Natural killer cell (primary cell): Measurements from ENCODE around the gene NPC1. TPM values are rescaled to one million over a fixed set of nuclear protein-coding genes. Genes with fewer than 3 reads are reported as not detected.

Experiments
- ATAC-seq, 3 donors: fragments of 150-1000 bp in 2 of 3; fragments of 200-7000 bp in 1 of 3; cut with Tn5 transposase; 1 replicate in 1 of 3; 2 replicates in 2 of 3; pipeline ENCODE4 v1.10.0; 2021; ENCODE audit warnings: mild to moderate bottlenecking in 2 of 3, moderate library complexity in 2 of 3
- DNase-seq, 2 donors: peaks; one replicate each; pipeline versions ENCODE4 v3.0.0 to v3.0.0-alpha.2; 2013 to 2021; ENCODE audit warnings: mixed read lengths in 1 of 2
- H3K27ac ChIP-seq: one replicate; pipeline ENCODE4 v1.5.1; 2013; ENCODE audit warnings: mild to moderate bottlenecking, low read length
- H3K27me3 ChIP-seq: one replicate; pipeline ENCODE4 v1.6.1; 2013; ENCODE audit warnings: low read length; ENCODE audit not compliant: control insufficient read depth, insufficient read depth
- H3K36me3 ChIP-seq: one replicate; pipeline ENCODE4 v1.6.1; 2013; ENCODE audit warnings: low read length; ENCODE audit not compliant: control insufficient read depth, insufficient read depth
- H3K4me1 ChIP-seq: one replicate; pipeline ENCODE4 v1.6.1; 2013; ENCODE audit warnings: low read length; ENCODE audit not compliant: control insufficient read depth, insufficient read depth
- H3K4me3 ChIP-seq: one replicate; pipeline ENCODE4 v1.5.1; 2013; ENCODE audit warnings: low read length
- H3K9me3 ChIP-seq: one replicate; pipeline ENCODE4 v1.6.1; 2013; ENCODE audit warnings: low read length; ENCODE audit not compliant: control insufficient read depth, insufficient read depth
- H3K27ac Mint-ChIP-seq, 2 donors: one replicate each; pipeline ENCODE4 v1.8.0; 2022; ENCODE audit warnings: mild to moderate bottlenecking in 2 of 2, mixed read lengths in 2 of 2, moderate library complexity in 1 of 2
- H3K27me3 Mint-ChIP-seq, 2 donors: one replicate each; pipeline ENCODE4 v1.8.0; 2022; ENCODE audit warnings: low read depth in 2 of 2, mixed read lengths in 2 of 2
- H3K36me3 Mint-ChIP-seq: one replicate; pipeline ENCODE4 v1.8.0; 2022; ENCODE audit warnings: mixed read lengths
- H3K4me1 Mint-ChIP-seq, 2 donors: one replicate each; pipeline ENCODE4 v1.8.0; 2022; ENCODE audit warnings: mixed read lengths in 2 of 2
- H3K4me3 Mint-ChIP-seq: one replicate; pipeline ENCODE4 v1.8.0; 2022; ENCODE audit warnings: mild to moderate bottlenecking, moderate library complexity, mixed read lengths
- H3K9me3 Mint-ChIP-seq, 2 donors: one replicate each; pipeline ENCODE4 v1.8.0; 2022; ENCODE audit warnings: mixed read lengths in 2 of 2
- CTCF ChIP-seq: fragments of 200-600 bp; IDR thresholded peaks from one replicate; pipeline ENCODE4 v1.8.0; 2022; ENCODE audit warnings: antibody characterized with exemption
- WGBS: methylation state at CpG from one replicate; pipeline ENCODE4 v1.1.7; 2013; ENCODE audit warnings: missing lambda C conversion rate; ENCODE audit not compliant: insufficient coverage; 5-methylcytosine and 5-hydroxymethylcytosine counted together
- intact Hi-C: fragments of 100-400 bp; cut with micrococcal nuclease; formaldehyde crosslinking; loops from one replicate; pipeline ENCODE4 v1.14.2; 2022
- total RNA-seq, 4 donors: library from RNA; stranded (reverse); fragments of 120-200 nt in 1 of 4; gene quantifications; one replicate each; pipeline versions ENCODE4 v1.2.3 to v1.2.4, GENCODE V29; 2013 to 2022

The NPC1 gene
- total RNA-seq, 3 donors from 2014 or later (not counting 1 experiment from before 2014, with no cell fraction given), result 143 to 203 (median 173) TPM

- peaks cover 32 to 34% of the 10 kb centered on the region in 2 donors for H3K4me1 Mint-ChIP-seq
- H3K4me1 ChIP-seq, result peaks cover 33% of the 10 kb centered on the region
Measured at GRCh38 chr18:23499291-23499781, 87.0 kb downstream of the NPC1 start.

DNA sequence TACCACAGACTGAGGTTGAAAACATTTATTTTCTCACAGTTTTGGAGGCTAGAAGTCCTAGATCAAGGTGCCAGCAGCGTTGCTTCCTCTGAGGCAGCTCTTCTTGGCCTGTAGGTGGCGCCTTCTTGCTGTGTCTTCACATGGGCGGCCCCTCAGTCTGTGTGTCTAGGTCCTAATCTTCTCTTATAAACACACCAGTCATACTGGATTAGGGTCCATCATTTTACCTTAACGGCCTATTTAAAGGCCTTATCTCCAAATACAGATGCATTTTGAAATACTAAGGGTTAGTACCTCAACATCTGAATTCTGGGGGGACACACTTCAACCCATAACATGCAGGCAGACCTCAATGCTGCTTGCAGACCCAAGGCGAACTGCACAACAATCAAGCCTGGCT is 87.4 kb downstream of the NPC1 start:
- Mint-ChIP-seq H3K36me3 (no peaks in the 10 kb centered on the region), H3K9me3 (no peaks in the 10 kb centered on the region), H3K4me1 (peaks cover 28 to 29% of the 10 kb centered on the region in 2 donors), H3K27me3 (no peaks in the 10 kb centered on the region), H3K4me3 (peak overlapping the region; percentile 13), H3K27ac (peak overlapping the region; percentile 30 to 67)
- intact Hi-C loops, result loop anchor here (1.0 to 5.0 kb wide), 3 partner anchors 88 to 618 kb away; no protein-coding TSS in a partner anchor
- DNase-seq (peak; percentile 59 to 89), ATAC-seq (peak; percentile 47 to 66 (median 55))
- Histone ChIP-seq H3K9me3 (no peaks in the 10 kb centered on the region), H3K4me3 (no peak overlapping the region), H3K36me3 (no peaks in the 10 kb centered on the region), H3K27me3 (no peaks in the 10 kb centered on the region), H3K27ac (no peak overlapping the region), H3K4me1 (peaks cover 28% of the 10 kb centered on the region)
- peak; percentile 87 for TF ChIP-seq CTCF
- WGBS, result 25% methylated on average over 5 of the region's 5 CpGs

More at GRCh38 chr18:23499291-23499781, 87.0 kb downstream of the NPC1 start:
- no peaks in the 10 kb centered on the region for H3K36me3 Mint-ChIP-seq
- H3K27me3 Mint-ChIP-seq, result no peaks in the 10 kb centered on the region
- no peak for ATAC-seq
- H3K27ac Mint-ChIP-seq, result peak overlapping the region; percentile 30 to 67
- Histone ChIP-seq H3K9me3 (no peaks in the 10 kb centered on the region), H3K27me3 (no peaks in the 10 kb centered on the region), H3K27ac (no peak overlapping the region), H3K36me3 (no peaks in the 10 kb centered on the region), H3K4me3 (no peak overlapping the region)
- H3K9me3 Mint-ChIP-seq, result no peaks in the 10 kb centered on the region
- no peak for DNase-seq
- TF ChIP-seq CTCF, result no peak
- intact Hi-C loops, result loop anchor here (1.0 to 5.0 kb wide), 3 partner anchors 88 to 618 kb away; no protein-coding TSS in a partner anchor
- H3K4me3 Mint-ChIP-seq, result peak overlapping the region; percentile 58
- 55% methylated on average over 11 of the region's 11 CpGs for WGBS

- Histone ChIP-seq H3K4me1 (peaks cover 27% of the 10 kb centered on the region), H3K4me3 (no peak overlapping the region), H3K27me3 (no peaks in the 10 kb centered on the region), H3K36me3 (no peaks in the 10 kb centered on the region), H3K9me3 (no peaks in the 10 kb centered on the region), H3K27ac (peak overlapping the region; percentile 7)
- no peak for TF ChIP-seq CTCF
- 0% methylated on average over 1 of the region's 2 CpGs for WGBS
- ATAC-seq, result no peak
- intact Hi-C loops, result loop anchor here (2.0 to 5.0 kb wide), 2 partner anchors 205 to 619 kb away; no protein-coding TSS in a partner anchor
- no peak for DNase-seq
- Mint-ChIP-seq H3K4me1 (peaks cover 24 to 27% of the 10 kb centered on the region in 2 donors), H3K27me3 (no peaks in the 10 kb centered on the region), H3K9me3 (no peaks in the 10 kb centered on the region), H3K36me3 (no peaks in the 10 kb centered on the region), H3K4me3 (no peak overlapping the region), H3K27ac (peak overlapping the region in 1 of 2 donors; percentile 67)
Measured at GRCh38 chr18:23498117-23498516, 88.2 kb downstream of the NPC1 start.
